Kidney epithelial cell (primary cell): ENCODE results near the gene ZG16. TPM values are rescaled to one million over a fixed set of nuclear protein-coding genes. Genes with fewer than 3 reads are reported as not detected.

Experiments
- DNase-seq: peaks from one replicate; pipeline ENCODE4 v3.0.0-alpha.2; 2010; ENCODE audit warnings: low read depth
- H3K27me3 ChIP-seq: 2 replicates; pipeline ENCODE4 v1.6.0; 2011; ENCODE audit warnings: low read length; ENCODE audit not compliant: control insufficient read depth, insufficient read depth
- H3K36me3 ChIP-seq: 2 replicates; pipeline ENCODE4 v1.5.1; 2011; ENCODE audit warnings: low read length; ENCODE audit not compliant: control insufficient read depth, insufficient read depth
- H3K4me3 ChIP-seq: 2 replicates; pipeline ENCODE4 v1.5.1; 2011; ENCODE audit warnings: low read depth, mild to moderate bottlenecking, control low read depth, low read length
- CTCF ChIP-seq: IDR thresholded peaks from 2 replicates; pipeline ENCODE4 v1.5.1; 2011; ENCODE audit warnings: mild to moderate bottlenecking, moderate library complexity, low read length, control low read depth, inconsistent platforms; ENCODE audit not compliant: insufficient read depth, poor library complexity, severe bottlenecking
- total RNA-seq: library from RNA; depleted of rRNA; stranded (reverse); fragments of >200 nt; gene quantifications from 2 replicates; pipeline ENCODE4 v1.2.3, GENCODE V29; 2015

ZG16 gene
- total RNA-seq, 1 donor from 2014 or later = not detected

GRCh38 chr16:29825145-29826044 lies 47.3 kb downstream of the ZG16 start:
- no peak overlapping the region for H3K4me3 ChIP-seq
- H3K36me3 ChIP-seq = no peaks in the 10 kb centered on the region
- DNase-seq = no peak
- H3K27me3 ChIP-seq = no peaks in the 10 kb centered on the region
- TF ChIP-seq CTCF = no peak

GRCh38 chr16:29826342-29826695 lies 48.3 kb downstream of the ZG16 start:
- no peak for TF ChIP-seq CTCF
- DNase-seq = no peak
- Histone ChIP-seq H3K36me3 (peaks cover 2% of the 10 kb centered on the region), H3K27me3 (no peaks in the 10 kb centered on the region), H3K4me3 (no peak overlapping the region)

GRCh38 chr16:29830774-29831173 lies 52.7 kb downstream of the ZG16 start:
- no peak overlapping the region for H3K4me3 ChIP-seq
- H3K27me3 ChIP-seq = no peaks in the 10 kb centered on the region
- DNase-seq = no peak
- no peak for TF ChIP-seq CTCF
- peaks cover 4% of the 10 kb centered on the region for H3K36me3 ChIP-seq

GRCh38 chr16:29831490-29831889 lies 53.4 kb downstream of the ZG16 start:
- H3K36me3 ChIP-seq = peaks cover 4% of the 10 kb centered on the region
- no peak overlapping the region for H3K4me3 ChIP-seq
- no peak for DNase-seq
- H3K27me3 ChIP-seq = no peaks in the 10 kb centered on the region
- no peak for TF ChIP-seq CTCF

Other genes starting within 250 kb of the ZG16 start
- gene SPN, start 115.0 kb upstream of the ZG16 start, total RNA-seq = 0.27 and 1.0 TPM in 2 replicates
- gene QPRT, start 99.1 kb upstream of the ZG16 start, total RNA-seq = 47.9 and 60.3 TPM in 2 replicates
- gene C16orf54, start 32.3 kb upstream of the ZG16 start, total RNA-seq = not detected in 2 replicates
- gene KIF22, start 12.5 kb downstream of the ZG16 start, total RNA-seq = 24.2 and 27.5 TPM in 2 replicates
- 164 and 200 TPM in 2 replicates for gene MAZ, start 28.3 kb downstream of the ZG16 start, total RNA-seq
- 0.27 and 0.29 TPM in 2 replicates for gene PRRT2, start 33.9 kb downstream of the ZG16 start, total RNA-seq
- gene PAGR1, start 37.9 kb downstream of the ZG16 start, total RNA-seq = 40.1 and 53.9 TPM in 2 replicates
- gene MVP, start 42.2 kb downstream of the ZG16 start, total RNA-seq = 194 and 209 TPM in 2 replicates
- 83.9 and 85.2 TPM in 2 replicates for gene CDIPT, start 85.0 kb downstream of the ZG16 start, total RNA-seq
- gene SEZ6L2, start 121.3 kb downstream of the ZG16 start, total RNA-seq = 26.2 and 30.4 TPM in 2 replicates
- 10.2 and 12.5 TPM in 2 replicates for gene ASPHD1, start 122.2 kb downstream of the ZG16 start, total RNA-seq
- 24.7 and 38.2 TPM in 2 replicates for gene KCTD13, start 148.0 kb downstream of the ZG16 start, total RNA-seq
- gene TMEM219, start 183.8 kb downstream of the ZG16 start, total RNA-seq = 173 and 175 TPM in 2 replicates
- gene TAOK2, start 195.6 kb downstream of the ZG16 start, total RNA-seq = 40.1 and 41.7 TPM in 2 replicates
- 13.2 and 20.3 TPM in 2 replicates for gene HIRIP3, start 217.4 kb downstream of the ZG16 start, total RNA-seq
- 43.8 and 114 TPM in 2 replicates for gene INO80E, start 218.0 kb downstream of the ZG16 start, total RNA-seq
- 0.33 TPM in 1 of 2 replicates, not detected in the other for gene DOC2A, start 232.8 kb downstream of the ZG16 start, total RNA-seq
- not detected in 2 replicates for gene C16orf92, start 244.9 kb downstream of the ZG16 start, total RNA-seq